Endothelial cell of umbilical vein (primary cell): ENCODE measurements around the gene GNAO1. TPM values are rescaled to one million over a fixed set of nuclear protein-coding genes. Genes with fewer than 3 reads are reported as not detected.

Experiments
- BruUV-seq: library from RNA; stranded (reverse); fragments of 400-500 nt; replicated peaks from 2 replicates; lab custom pipeline; 2021; lab: Mats Ljungman, UMichigan
- CTCF ChIA-PET: fragments of 300-600, 350-600 bp; sonication (Branson Sonifier 250); formaldehyde crosslinking; loops from one replicate; lab custom pipeline; 2021; ENCODE audit warnings: antibody characterized with exemption, inconsistent platforms; lab: Charles Lee
- POLR2A ChIA-PET: fragments of 300-600, 350-600 bp; sonication (Branson Sonifier 250); formaldehyde crosslinking; loops from one replicate; lab custom pipeline; 2021; ENCODE audit warnings: antibody characterized with exemption, inconsistent platforms; lab: Charles Lee
- DNase-seq: peaks from one replicate; pipeline ENCODE4 v3.0.0-alpha.2; 2011; ENCODE audit warnings: low read depth, low spot score
- FAIRE-seq: peaks from 2 replicates; lab custom pipeline; 2011; peaks lifted over from hg19 to GRCh38; lab: Jason Lieb, UNC
- H2AFZ ChIP-seq: 2 replicates; pipeline ENCODE4 v1.6.0; 2012; ENCODE audit warnings: low read depth, low read length, control low read depth, inconsistent platforms
- H3K27ac ChIP-seq: 2 replicates; pipeline ENCODE4 v1.5.1; 2011; ENCODE audit warnings: low read depth, mild to moderate bottlenecking, control low read depth, low read length, moderate library complexity; ENCODE audit not compliant: insufficient read depth
- H3K27me3 ChIP-seq, 2 experiments: 2 replicates each; pipeline versions ENCODE4 v1.6.0 to v1.6.1; 2011; ENCODE audit warnings: low read length in 2 of 2, mixed read lengths in 1 of 2; ENCODE audit not compliant: control insufficient read depth in 2 of 2, insufficient read depth in 2 of 2
- H3K36me3 ChIP-seq, 2 experiments: 2 replicates in 1 of 2; 3 replicates in 1 of 2; pipeline ENCODE4 v1.5.1; 2011; ENCODE audit warnings: low read length in 2 of 2, mild to moderate bottlenecking in 1 of 2, moderate library complexity in 1 of 2; ENCODE audit not compliant: control insufficient read depth in 2 of 2, insufficient read depth in 2 of 2; ENCODE audit errors: extremely low read depth in 1 of 2
- H3K4me1 ChIP-seq: 3 replicates; pipeline ENCODE4 v1.5.1; 2011; ENCODE audit warnings: mild to moderate bottlenecking, low read length; ENCODE audit not compliant: control insufficient read depth, insufficient read depth; ENCODE audit errors: extremely low read depth
- H3K4me2 ChIP-seq: 2 replicates; pipeline ENCODE4 v1.6.1; 2011; ENCODE audit warnings: low read length, control low read depth, mixed read lengths; ENCODE audit not compliant: insufficient read depth
- H3K4me3 ChIP-seq, 3 experiments: fragments of 200-600 bp in 1 of 3; sonication (generic), shearing (Covaris generic) in 1 of 3; replicated peaks in 1 of 3; 2 replicates each; pipeline ENCODE4 v1.5.1; 2011 to 2016; ENCODE audit warnings: control low read depth in 3 of 3, low read length in 3 of 3, mild to moderate bottlenecking in 2 of 3, inconsistent platforms in 1 of 3, low read depth in 1 of 3, moderate library complexity in 1 of 3; ENCODE audit not compliant: insufficient read depth in 1 of 3
- H3K79me2 ChIP-seq: 2 replicates; pipeline ENCODE4 v1.6.0; 2012; ENCODE audit warnings: low read length, inconsistent platforms; ENCODE audit not compliant: control insufficient read depth, insufficient read depth
- H3K9ac ChIP-seq: replicated peaks from 2 replicates; pipeline ENCODE3; 2011; ENCODE audit warnings: low read length, control low read depth; ENCODE audit not compliant: insufficient read depth; ENCODE audit errors: extremely low read depth
- H3K9me1 ChIP-seq: replicated peaks from 3 replicates; pipeline ENCODE4 v1.6.0; 2011; ENCODE audit warnings: mild to moderate bottlenecking, low read length; ENCODE audit not compliant: control insufficient read depth, insufficient read depth; ENCODE audit errors: extremely low read depth
- H3K9me3 ChIP-seq: replicated peaks from 2 replicates; pipeline ENCODE4 v1.5.1; 2012; ENCODE audit warnings: low read length, inconsistent platforms; ENCODE audit not compliant: control insufficient read depth, insufficient read depth
- H4K20me1 ChIP-seq: replicated peaks from 2 replicates; pipeline ENCODE3; 2011; ENCODE audit warnings: mild to moderate bottlenecking, low read length; ENCODE audit not compliant: control insufficient read depth, insufficient read depth; ENCODE audit errors: extremely low read depth
- CTCF ChIP-seq, 2 donors: IDR thresholded peaks; 1 replicate in 1 of 2; 2 replicates in 1 of 2; pipeline ENCODE4 v1.5.1; 2011; ENCODE audit warnings: low read length in 2 of 2, mild to moderate bottlenecking in 2 of 2, moderate library complexity in 2 of 2, control low read depth in 1 of 2, inconsistent platforms in 1 of 2, low read depth in 1 of 2; ENCODE audit not compliant: insufficient read depth in 1 of 2; ENCODE audit errors: extremely low read depth in 1 of 2
- EZH2 ChIP-seq: IDR thresholded peaks from 2 replicates; pipeline ENCODE4 v1.6.1; 2012; ENCODE audit warnings: borderline replicate concordance, low read depth, mild to moderate bottlenecking, moderate library complexity, low read length, inconsistent platforms; ENCODE audit not compliant: severe bottlenecking
- FOS ChIP-seq: IDR thresholded peaks from 2 replicates; pipeline ENCODE4 v1.6.1; 2011; ENCODE audit warnings: mild to moderate bottlenecking, low read length, moderate library complexity, borderline replicate concordance; ENCODE audit not compliant: insufficient read depth
- GATA2 ChIP-seq: IDR thresholded peaks from 2 replicates; pipeline ENCODE4 v1.7.0; 2011; ENCODE audit warnings: low read depth, mild to moderate bottlenecking, moderate library complexity, mixed read lengths, low read length; ENCODE audit not compliant: insufficient read length, insufficient read depth
- JUN ChIP-seq: IDR thresholded peaks from 2 replicates; pipeline ENCODE4 v1.6.1; 2011; ENCODE audit warnings: borderline replicate concordance, low read depth; ENCODE audit not compliant: insufficient read length, insufficient read depth
- MAX ChIP-seq: IDR thresholded peaks from 2 replicates; pipeline ENCODE4 v1.6.1; 2011; ENCODE audit not compliant: insufficient read depth, insufficient read length
- MYC ChIP-seq: IDR thresholded peaks from one replicate; pipeline ENCODE4 v1.6.1; 2011; ENCODE audit warnings: mild to moderate bottlenecking, low read depth, low read length
- POLR2A ChIP-seq: IDR thresholded peaks from 2 replicates; pipeline ENCODE4 v1.6.1; 2012; ENCODE audit warnings: low read depth, mild to moderate bottlenecking, control low read depth, low read length
- POLR2AphosphoS5 ChIP-seq: IDR thresholded peaks from 2 replicates; pipeline ENCODE4 v1.6.1; 2012; ENCODE audit warnings: low read depth, mild to moderate bottlenecking, control low read depth, low read length, moderate library complexity; ENCODE audit not compliant: insufficient read depth
- dilution Hi-C: fragments of 300-500 bp; cut with MboI; formaldehyde crosslinking; loops from one replicate; pipeline ENCODE4 v1.15.0; 2019; ENCODE audit warnings: low sequenced_read_pairs; ENCODE audit not compliant: extremely low pct_ligation_motif_present
- intact Hi-C: fragments of 100-400 bp; cut with micrococcal nuclease; formaldehyde crosslinking; loops from one replicate; pipeline ENCODE4 v1.10.0; 2022
- polyA plus RNA-seq, 4 experiments: library from polyadenylated mRNA; depleted of rRNA in 3 of 4; stranded (reverse) in 3 of 4; unstranded in 1 of 4; fragments of >200 nt; gene quantifications; 2 replicates each; pipeline versions ENCODE4 v1.2.1 to v1.2.3, GENCODE V29; 2011 to 2012; ENCODE audit warnings: missing spikeins in 1 of 4
- total RNA-seq: library from RNA; stranded (reverse); gene quantifications from 2 replicates; pipeline ENCODE4 v1.2.3, GENCODE V29; 2021

Gene GNAO1
- total and polyA plus RNA-seq, 2 donors (not counting 3 experiments of a cell fraction or from before 2014, with no cell fraction given), result not detected

- Histone ChIP-seq H3K9ac (no peak overlapping the region), H3K9me3 (no peaks in the 10 kb centered on the region), H3K4me1 (no peaks in the 10 kb centered on the region), H3K79me2 (no peaks in the 10 kb centered on the region), H3K9me1 (no peaks in the 10 kb centered on the region), H3K36me3 (no peaks in the 10 kb centered on the region), H3K4me2 (no peak overlapping the region), H4K20me1 (no peaks in the 10 kb centered on the region), H3K27ac (no peak overlapping the region), H2AFZ (no peak overlapping the region), H3K4me3 (no peak overlapping the region), H3K27me3 (no peaks in the 10 kb centered on the region)
- CTCF ChIA-PET, result interaction anchor here (0.8 to 4.5 kb wide), 3 partner anchors 10 to 33 kb away, joined by 3 to 41 read pairs (median 5); no protein-coding TSS in a partner anchor
- no peak for FAIRE-seq
- TF ChIP-seq CTCF (IDR thresholded peaks at IDR 0.05; ENCODE audit: extremely low read depth in 1 of 2, insufficient read depth in 1 of 2, low read depth in 1 of 2, low read length in 2 of 2), result no peak
- no peak for TF ChIP-seq JUN
- no peak for TF ChIP-seq POLR2AphosphoS5
- TF ChIP-seq EZH2, result no peak
- no peak for TF ChIP-seq GATA2
- TF ChIP-seq FOS, result no peak
- TF ChIP-seq POLR2A, result no peak
- no peak for TF ChIP-seq MAX
- TF ChIP-seq MYC, result no peak
- dilution Hi-C loops, result no loop called here
- intact Hi-C loops, result no loop called here
- POLR2A ChIA-PET, result no interaction called here
- DNase-seq, result no peak
- no TSS peak for BruUV-seq
Measured at GRCh38 chr16:56306690-56307533, 115.6 kb downstream of the GNAO1 start.
